Activated CD8-positive, alpha-beta memory T cell treated with anti-CD3 and anti-CD28 coated beads for 36 hours (primary cell): ENCODE results near the gene C3orf18. TPM values are rescaled to one million over a fixed set of nuclear protein-coding genes. Genes with fewer than 3 reads are reported as not detected.

Source experiments
- CTCF ChIA-PET: fragments of 350-600 bp; sonication (Branson Sonifier 250); formaldehyde crosslinking; loops from one replicate; lab custom pipeline; 2021; ENCODE audit warnings: antibody characterized with exemption; lab: Charles Lee
- POLR2A ChIA-PET: fragments of 350-600 bp; sonication (Branson Sonifier 250); formaldehyde crosslinking; loops from one replicate; lab custom pipeline; 2021; ENCODE audit warnings: antibody characterized with exemption; lab: Charles Lee
- total RNA-seq, 2 experiments: library from RNA; stranded (reverse); gene quantifications; one replicate each; pipeline ENCODE4 v1.2.3, GENCODE V29; 2021

C3orf18 gene
- total RNA-seq, 2 experiments from 2014 or later = 11.3 to 12.7 TPM

- CTCF ChIA-PET = interaction anchor here (0.9 to 10.4 kb wide), 6 partner anchors 11 to 64 kb away, joined by 3 to 280 read pairs (median 86); partner anchors contain the start of genes C3orf18, CISH, HEMK1 and MAPKAPK3
- POLR2A ChIA-PET = interaction anchor here (0.6 to 10.4 kb wide), 4 partner anchors 15 to 223 kb away, joined by 3 to 480 read pairs (median 150); partner anchors contain the start of genes C3orf18, CISH and HEMK1
Measured at GRCh38 chr3:50591196-50591741, 23.7 kb upstream of the C3orf18 start.

GRCh38 chr3:50588759-50589433 is 21.3 kb upstream of the C3orf18 start:
- POLR2A ChIA-PET = interaction anchor here (1.0 to 10.4 kb wide), 5 partner anchors 15 to 29 kb away, joined by 3 to 480 read pairs (median 4); partner anchors contain the start of genes C3orf18, CISH and HEMK1
- CTCF ChIA-PET = interaction anchor here (0.7 to 10.4 kb wide), 7 partner anchors 8 to 342 kb away, joined by 3 to 280 read pairs (median 4); partner anchors contain the start of genes CISH, HEMK1 and MAPKAPK3

GRCh38 chr3:50587806-50588758 is 20.5 kb upstream of the C3orf18 start:
- POLR2A ChIA-PET = interaction anchor here (1.0 to 10.4 kb wide), 5 partner anchors 14 to 29 kb away, joined by 3 to 480 read pairs (median 4); partner anchors contain the start of genes C3orf18, CISH and HEMK1
- CTCF ChIA-PET = interaction anchor here (1.2 to 10.4 kb wide), 5 partner anchors 14 to 65 kb away, joined by 3 to 280 read pairs (median 162); partner anchors contain the start of genes CISH, HEMK1 and MAPKAPK3

DNA sequence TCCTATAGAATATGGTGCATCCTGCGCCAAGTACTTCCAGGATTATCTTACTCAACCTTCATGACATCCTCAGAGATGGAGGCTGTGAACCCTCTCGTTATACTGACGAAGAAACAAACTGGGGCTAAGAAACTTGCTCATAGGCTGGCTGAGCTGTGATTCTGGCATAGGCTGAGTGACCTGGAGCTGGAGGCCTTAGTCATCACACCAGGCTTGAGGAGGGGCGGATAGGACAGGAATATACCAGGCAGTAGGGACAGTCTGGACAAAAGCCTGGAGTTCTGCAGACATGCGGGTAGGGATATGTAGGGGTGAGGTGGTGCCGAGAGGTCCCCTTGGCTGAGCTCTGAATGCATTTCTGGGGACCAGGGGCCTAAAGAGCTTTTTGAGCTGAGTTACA is 19.8 kb upstream of the C3orf18 start:
- ChIA-PET CTCF (interaction anchor here (9.2 to 10.4 kb wide), 3 partner anchors 13 to 26 kb away, joined by 162 to 280 read pairs (median 189); partner anchors contain the start of genes CISH, HEMK1 and MAPKAPK3), POLR2A (interaction anchor here (10.2 to 10.4 kb wide), 2 partner anchors 13 to 19 kb away, joined by 289 to 480 read pairs; partner anchors contain the start of genes CISH and HEMK1)

GRCh38 chr3:50586763-50587070 is 19.2 kb upstream of the C3orf18 start:
- ChIA-PET CTCF (interaction anchor here (9.2 to 10.4 kb wide), 3 partner anchors 13 to 27 kb away, joined by 162 to 280 read pairs (median 189); partner anchors contain the start of genes CISH, HEMK1 and MAPKAPK3), POLR2A (interaction anchor here (10.2 to 10.4 kb wide), 2 partner anchors 13 to 20 kb away, joined by 289 to 480 read pairs; partner anchors contain the start of genes CISH and HEMK1)

- ChIA-PET POLR2A (interaction anchor here (10.2 to 10.4 kb wide), 2 partner anchors 12 to 20 kb away, joined by 289 to 480 read pairs; partner anchors contain the start of genes CISH and HEMK1), CTCF (interaction anchor here (1.2 to 10.4 kb wide), 4 partner anchors 12 to 67 kb away, joined by 4 to 280 read pairs (median 176); partner anchors contain the start of genes CISH, HEMK1 and MAPKAPK3)
Measured at GRCh38 chr3:50585919-50586762, 18.6 kb upstream of the C3orf18 start.

GRCh38 chr3:50584391-50584790 is 16.8 kb upstream of the C3orf18 start:
- ChIA-PET POLR2A (no interaction called here), CTCF (interaction anchor here (1.2 to 21.0 kb wide), 3 partner anchors 10 to 24 kb away, joined by 4 to 600 read pairs (median 4); partner anchors contain the start of genes CISH and MAPKAPK3)

- CTCF ChIA-PET = interaction anchor here (1.2 to 21.0 kb wide), 3 partner anchors 9 to 24 kb away, joined by 4 to 600 read pairs (median 4); partner anchors contain the start of genes CISH and MAPKAPK3
- POLR2A ChIA-PET = no interaction called here
Measured at GRCh38 chr3:50583897-50584296, 16.4 kb upstream of the C3orf18 start.

DNA sequence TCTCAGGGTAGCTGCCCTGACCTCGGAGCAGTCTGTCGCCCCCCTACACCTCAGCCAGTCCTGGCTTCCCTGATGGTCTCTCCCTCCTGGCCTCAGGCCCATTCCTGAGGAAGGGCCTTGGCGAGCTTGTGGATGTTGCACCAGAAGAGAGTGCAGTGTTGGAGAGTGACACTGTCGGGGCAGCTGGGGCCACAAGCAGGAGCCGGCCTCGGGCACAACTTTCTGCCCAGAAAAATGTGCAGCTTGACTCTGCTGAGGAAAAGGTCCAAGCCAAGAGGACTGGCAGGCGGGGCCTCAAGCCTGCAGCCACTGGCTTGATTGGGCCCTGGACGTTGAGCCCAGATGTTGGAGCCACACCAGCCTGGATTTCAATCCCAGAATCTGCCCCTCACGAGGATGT is 14.5 kb upstream of the C3orf18 start:
- CTCF ChIA-PET = interaction anchor here (0.9 to 21.0 kb wide), 3 partner anchors 10 to 71 kb away, joined by 3 to 600 read pairs (median 14); partner anchors contain the start of genes CISH and MAPKAPK3
- POLR2A ChIA-PET = interaction anchor here (0.9 kb wide), 1 partner anchor 30 kb away, joined by 3 read pairs; the partner anchor contains the start of gene CISH

GRCh38 chr3:50581459-50581842 is 13.9 kb upstream of the C3orf18 start:
- ChIA-PET POLR2A (no interaction called here), CTCF (interaction anchor here (0.7 to 21.0 kb wide), 4 partner anchors 9 to 71 kb away, joined by 3 to 600 read pairs (median 8); partner anchors contain the start of genes CISH and MAPKAPK3)

DNA sequence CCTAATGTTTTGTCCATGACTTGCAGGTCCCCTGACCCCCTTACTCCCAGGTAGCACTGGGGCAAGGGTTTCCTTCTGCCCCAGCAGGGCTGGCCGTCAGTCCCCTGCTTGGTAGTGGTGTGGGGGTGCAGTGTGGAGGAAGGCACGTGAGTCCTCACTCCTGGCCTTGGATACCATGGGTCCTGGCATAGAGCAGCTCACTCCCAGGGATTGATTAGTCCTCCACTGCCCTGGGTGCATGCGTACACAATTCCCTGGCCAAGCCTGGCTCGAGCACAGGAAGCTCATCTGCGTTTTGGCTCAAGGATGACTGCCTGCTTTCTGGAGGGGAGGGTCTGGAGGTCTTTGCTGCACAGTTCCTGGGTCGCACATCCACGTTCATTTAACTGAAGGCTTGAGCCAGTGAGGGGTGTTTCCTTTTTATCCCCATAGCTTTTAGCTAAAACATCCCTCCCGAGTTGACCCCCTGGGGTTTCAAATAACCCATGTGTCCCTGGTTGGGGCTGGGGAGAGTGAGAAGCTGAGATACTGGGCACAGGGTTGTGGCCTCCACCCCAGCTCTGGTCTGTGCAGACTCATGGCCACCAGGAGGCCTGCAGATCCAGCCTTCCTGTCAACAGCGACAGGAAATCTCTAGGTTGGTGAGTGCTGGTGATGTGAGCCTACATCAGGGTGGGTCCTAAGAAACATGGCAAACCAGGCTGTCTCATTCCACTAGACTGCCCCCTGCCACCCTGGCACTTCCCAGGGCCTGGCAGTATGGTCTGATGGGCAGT is 13.3 kb upstream of the C3orf18 start:
- POLR2A ChIA-PET = interaction anchor here (0.5 kb wide), 1 partner anchor 293 kb away, joined by 3 read pairs; no protein-coding TSS in a partner anchor
- CTCF ChIA-PET = interaction anchor here (0.7 to 21.0 kb wide), 4 partner anchors 9 to 72 kb away, joined by 3 to 600 read pairs (median 8); partner anchors contain the start of genes CISH and MAPKAPK3

DNA sequence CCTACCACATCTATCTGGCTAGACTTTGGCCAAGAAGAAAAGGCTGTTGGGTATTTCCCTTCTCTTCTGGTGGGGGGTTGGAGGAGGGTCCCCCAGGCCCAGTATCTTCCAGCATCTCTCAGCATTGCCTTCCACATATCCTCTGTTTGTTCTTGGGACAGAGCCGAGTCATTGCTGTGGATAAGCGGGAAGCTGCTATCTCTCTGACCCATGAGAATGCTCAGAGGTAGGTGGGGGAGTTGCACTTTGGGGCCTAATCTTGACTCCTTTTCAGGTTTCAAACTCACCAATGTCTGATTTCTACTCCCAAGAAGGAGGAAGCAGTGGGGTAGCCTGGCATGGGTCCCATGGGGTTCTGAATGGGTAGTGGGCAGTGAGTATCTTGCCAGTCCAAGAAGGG is 9.8 kb upstream of the C3orf18 start:
- POLR2A ChIA-PET = interaction anchor here (11.6 to 12.5 kb wide), 2 partner anchors 13 to 31 kb away, joined by 289 to 594 read pairs; partner anchors contain the start of genes CISH and MAPKAPK3

DNA sequence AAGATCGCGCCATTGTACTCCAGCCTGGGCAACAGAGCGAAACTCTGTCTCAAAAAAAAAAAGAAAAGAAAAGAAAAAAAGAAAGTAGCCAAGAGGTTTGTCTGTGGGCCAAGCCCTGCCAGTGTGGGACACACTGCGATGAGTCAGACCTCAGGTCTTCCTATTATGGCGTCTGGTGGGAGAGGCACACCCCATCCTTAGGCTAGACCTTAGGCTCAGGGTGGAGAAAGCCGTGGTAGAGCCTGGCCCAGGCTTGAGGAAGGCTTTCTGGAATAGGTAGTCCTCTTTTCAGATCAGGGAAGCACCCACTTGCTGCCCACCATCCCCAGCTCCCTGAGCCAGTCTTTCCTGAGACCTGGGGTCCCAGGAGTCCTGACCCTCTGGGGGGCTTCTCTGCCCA is 7.8 kb upstream of the C3orf18 start:
- POLR2A ChIA-PET = interaction anchor here (11.6 to 12.5 kb wide), 2 partner anchors 15 to 33 kb away, joined by 289 to 594 read pairs; partner anchors contain the start of genes CISH and MAPKAPK3

More for the DNA sequence above, 9.8 kb upstream of the C3orf18 start:
- CTCF ChIA-PET = interaction anchor here (11.6 to 21.0 kb wide), 2 partner anchors 12 to 31 kb away, joined by 280 to 600 read pairs; partner anchors contain the start of genes CISH and MAPKAPK3

GRCh38 chr3:50574444-50574831 is 6.9 kb upstream of the C3orf18 start:
- CTCF ChIA-PET = interaction anchor here (1.1 to 21.0 kb wide), 3 partner anchors 9 to 34 kb away, joined by 4 to 600 read pairs (median 280); partner anchors contain the start of genes CISH and MAPKAPK3

More for the DNA sequence above, 7.8 kb upstream of the C3orf18 start:
- CTCF ChIA-PET = interaction anchor here (11.6 to 21.0 kb wide), 2 partner anchors 14 to 33 kb away, joined by 280 to 600 read pairs; partner anchors contain the start of genes CISH and MAPKAPK3

More at GRCh38 chr3:50574444-50574831, 6.9 kb upstream of the C3orf18 start:
- POLR2A ChIA-PET = interaction anchor here (0.6 to 12.5 kb wide), 3 partner anchors 16 to 78 kb away, joined by 3 to 594 read pairs (median 289); partner anchors contain the start of genes CISH and MAPKAPK3
